ENCODE results near the gene MCRS1.

MCRS1 gene

DNA sequence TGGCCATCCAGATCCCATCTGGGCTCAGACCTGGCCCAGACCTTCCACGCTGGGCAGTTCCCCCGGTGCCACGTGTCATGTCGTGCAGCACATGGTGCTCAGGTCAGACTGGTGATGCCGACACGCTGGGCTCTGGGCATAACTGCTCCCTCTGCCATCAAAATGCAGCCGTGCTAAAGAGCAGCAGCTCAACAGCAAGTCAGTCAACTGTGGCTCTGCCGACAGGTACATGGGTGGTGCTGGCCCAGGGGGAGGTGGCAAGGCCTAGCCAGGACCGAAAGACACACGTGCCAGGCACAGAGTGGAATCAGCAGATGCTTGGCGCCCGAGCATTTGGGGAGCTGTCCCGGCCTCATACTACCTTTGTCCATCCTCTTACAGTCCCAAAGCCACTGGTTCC lies 1.6 kb downstream of the MCRS1 start:
- TF ChIP-seq, protein P1, sequence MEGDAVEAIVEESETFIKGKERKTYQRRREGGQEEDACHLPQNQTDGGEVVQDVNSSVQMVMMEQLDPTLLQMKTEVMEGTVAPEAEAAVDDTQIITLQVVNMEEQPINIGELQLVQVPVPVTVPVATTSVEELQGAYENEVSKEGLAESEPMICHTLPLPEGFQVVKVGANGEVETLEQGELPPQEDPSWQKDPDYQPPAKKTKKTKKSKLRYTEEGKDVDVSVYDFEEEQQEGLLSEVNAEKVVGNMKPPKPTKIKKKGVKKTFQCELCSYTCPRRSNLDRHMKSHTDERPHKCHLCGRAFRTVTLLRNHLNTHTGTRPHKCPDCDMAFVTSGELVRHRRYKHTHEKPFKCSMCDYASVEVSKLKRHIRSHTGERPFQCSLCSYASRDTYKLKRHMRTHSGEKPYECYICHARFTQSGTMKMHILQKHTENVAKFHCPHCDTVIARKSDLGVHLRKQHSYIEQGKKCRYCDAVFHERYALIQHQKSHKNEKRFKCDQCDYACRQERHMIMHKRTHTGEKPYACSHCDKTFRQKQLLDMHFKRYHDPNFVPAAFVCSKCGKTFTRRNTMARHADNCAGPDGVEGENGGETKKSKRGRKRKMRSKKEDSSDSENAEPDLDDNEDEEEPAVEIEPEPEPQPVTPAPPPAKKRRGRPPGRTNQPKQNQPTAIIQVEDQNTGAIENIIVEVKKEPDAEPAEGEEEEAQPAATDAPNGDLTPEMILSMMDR (IDR thresholded peaks at IDR 0.05; ENCODE audit: extremely low read depth, insufficient read depth, missing control alignments): no peak
- no peak for DNase-seq (ENCODE audit: low spot score)
- in situ Hi-C loops (cut with MboI; ENCODE audit: low pct_unique_long_range_greater_than_20kb, low sequenced_read_pairs, unreplicated experiment): no loop called here

GRCh38 chr12:49565406-49566265 lies 2.3 kb downstream of the MCRS1 start:
- in situ Hi-C loops (cut with MboI; ENCODE audit: low pct_unique_long_range_greater_than_20kb, low sequenced_read_pairs, unreplicated experiment): no loop called here
- TF ChIP-seq, protein P1 (IDR thresholded peaks at IDR 0.05; ENCODE audit: extremely low read depth, insufficient read depth, missing control alignments): no peak
- no peak for DNase-seq (ENCODE audit: low spot score)

- DNase-seq (ENCODE audit: low spot score): no peak
- in situ Hi-C loops (cut with MboI; ENCODE audit: low pct_unique_long_range_greater_than_20kb, low sequenced_read_pairs, unreplicated experiment): no loop called here
- TF ChIP-seq, protein P1 (IDR thresholded peaks at IDR 0.05; ENCODE audit: extremely low read depth, insufficient read depth, missing control alignments): no peak
Measured at GRCh38 chr12:49564686-49565405, 3.1 kb downstream of the MCRS1 start.

DNA sequence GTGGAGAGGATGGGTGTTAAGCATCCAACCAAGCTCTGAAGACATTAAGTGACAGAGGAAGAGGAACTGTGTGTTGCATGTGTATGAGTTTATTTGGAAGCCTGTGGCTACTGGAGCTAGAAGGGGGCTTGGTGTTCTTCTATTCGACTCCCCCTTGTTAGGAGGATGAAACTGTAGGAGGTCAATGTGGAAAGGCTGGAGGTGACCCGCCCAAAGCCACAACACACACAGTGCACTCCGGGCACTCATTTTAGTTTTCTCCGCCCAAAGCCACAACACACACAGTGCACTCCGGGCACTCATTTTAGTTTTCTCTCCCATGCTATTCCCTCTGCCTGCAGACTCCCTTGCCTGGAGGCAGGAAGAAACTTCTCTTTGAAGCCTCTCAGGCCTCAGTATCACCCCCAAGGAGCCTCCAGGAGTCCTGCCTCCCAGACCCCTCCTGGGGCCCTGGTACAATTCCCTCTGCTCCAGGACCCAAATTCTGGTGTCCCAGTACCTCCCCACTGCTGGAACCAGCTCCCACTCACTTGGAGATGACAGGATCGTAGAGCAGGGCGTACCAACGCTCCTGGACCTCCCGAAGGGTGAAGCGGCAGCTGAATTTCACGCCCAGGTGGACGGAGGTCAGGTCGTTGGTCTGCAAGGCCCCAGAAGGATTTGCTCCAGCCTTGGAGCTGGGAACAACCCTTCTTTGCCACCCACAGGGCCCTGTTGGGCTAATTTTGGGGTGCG lies 3.8 kb downstream of the MCRS1 start:
- TF ChIP-seq, protein P1 (IDR thresholded peaks at IDR 0.05; ENCODE audit: extremely low read depth, insufficient read depth, missing control alignments): no peak
- no peak for DNase-seq (ENCODE audit: low spot score)
- in situ Hi-C loops (cut with MboI; ENCODE audit: low pct_unique_long_range_greater_than_20kb, low sequenced_read_pairs, unreplicated experiment): no loop called here

- DNase-seq (ENCODE audit: low spot score): no peak
- in situ Hi-C loops (cut with MboI; ENCODE audit: low pct_unique_long_range_greater_than_20kb, low sequenced_read_pairs, unreplicated experiment): no loop called here
- TF ChIP-seq, protein P1 (IDR thresholded peaks at IDR 0.05; ENCODE audit: extremely low read depth, insufficient read depth, missing control alignments): no peak
Measured at GRCh38 chr12:49562831-49563230, 5.1 kb downstream of the MCRS1 start.

GRCh38 chr12:49562233-49562632 lies 5.7 kb downstream of the MCRS1 start:
- TF ChIP-seq, protein P1 (IDR thresholded peaks at IDR 0.05; ENCODE audit: extremely low read depth, insufficient read depth, missing control alignments): no peak
- in situ Hi-C loops (cut with MboI; ENCODE audit: low pct_unique_long_range_greater_than_20kb, low sequenced_read_pairs, unreplicated experiment): no loop called here
- no peak for DNase-seq (ENCODE audit: low spot score)

Data from GM13977 (cell line).